Lower lobe of right lung (tissue), 2 donors: Measurements from ENCODE around the gene CPT1A. TPM values are rescaled to one million over a fixed set of nuclear protein-coding genes. Genes with fewer than 3 reads are reported as not detected.

ENCODE experiments used
- ATAC-seq, 2 donors: fragments of 200-7000 bp; cut with Tn5 transposase; one replicate each; pipeline ENCODE4 v1.9.1; 2020 to 2022; ENCODE audit warnings: mild to moderate bottlenecking in 2 of 2, moderate library complexity in 2 of 2
- DNase-seq: peaks from one replicate; pipeline ENCODE4 v3.0.0-alpha.2; 2020
- H3K27ac ChIP-seq: fragments of 200-600 bp; one replicate; pipeline ENCODE4 v1.8.0; 2022
- H3K27me3 ChIP-seq: fragments of 200-600 bp; one replicate; pipeline ENCODE4 v1.8.0; 2022; ENCODE audit warnings: low read depth
- H3K36me3 ChIP-seq: fragments of 200-600 bp; one replicate; pipeline ENCODE4 v1.8.0; 2022; ENCODE audit warnings: mild to moderate bottlenecking
- H3K4me1 ChIP-seq: fragments of 200-600 bp; one replicate; pipeline ENCODE4 v1.8.0; 2022
- H3K4me3 ChIP-seq: fragments of 200-600 bp; one replicate; pipeline ENCODE4 v1.8.0; 2022; ENCODE audit warnings: mild to moderate bottlenecking
- H3K9me3 ChIP-seq: fragments of 200-600 bp; one replicate; pipeline ENCODE4 v1.8.0; 2022
- intact Hi-C: fragments of 100-400 bp; cut with DNase I; formaldehyde crosslinking; loops from one replicate; pipeline ENCODE4 v1.11.0; 2022
- total RNA-seq: library from RNA; stranded (reverse); fragmentation: NEBNext Ultra II Directional; extraction: Animal tissue kit (Norgen Biotek cat#: 25700); gene quantifications from one replicate; pipeline ENCODE4 v1.2.1, GENCODE V29; 2021
- TF ChIP-seq, protein P1 (sequence below): fragments of 200-600 bp; IDR thresholded peaks from one replicate; pipeline ENCODE4 v1.8.0; 2022; ENCODE audit warnings: antibody characterized with exemption, mild to moderate bottlenecking
- donor health status: DM: no; HTN: yes; CAD: no; lungs with severe emphysema.

CPT1A gene
- total RNA-seq, 1 donor from 2014 or later = 88.4 TPM

DNA sequence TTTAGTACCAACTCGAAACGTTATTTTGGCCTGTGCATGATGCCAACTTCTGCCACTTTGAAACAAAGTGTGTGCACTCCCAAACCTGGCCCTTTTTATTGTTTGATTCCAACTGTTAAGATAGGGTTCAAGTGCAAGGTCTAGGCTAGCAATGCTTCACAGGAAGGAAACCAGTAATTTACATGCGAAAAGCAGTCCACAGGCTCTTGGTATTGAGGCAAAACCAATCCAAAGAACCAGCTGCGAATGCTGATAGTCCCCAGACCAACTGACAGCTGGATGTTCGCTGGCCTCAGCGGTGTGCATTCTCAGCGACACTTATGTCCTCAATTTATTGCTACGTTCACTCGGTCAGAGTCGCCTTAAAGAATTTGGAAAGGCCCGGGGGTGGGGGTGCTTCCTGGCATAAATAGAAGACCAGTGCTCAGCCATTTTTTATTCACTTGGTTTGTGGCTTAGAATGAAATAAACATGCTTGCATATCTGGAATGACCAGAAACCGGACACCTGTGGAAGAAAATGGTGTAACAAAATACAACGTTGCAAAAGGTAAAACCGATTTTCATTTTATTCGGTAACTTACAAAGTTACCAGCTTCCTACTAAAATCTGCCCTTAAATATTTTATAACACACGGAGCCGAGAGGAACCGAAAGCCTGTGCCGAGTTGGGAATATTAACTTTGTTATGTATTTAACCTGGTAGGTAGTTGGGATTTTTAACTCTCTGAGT lies 1.6 kb downstream of the CPT1A start:
- peaks cover 3% of the 10 kb centered on the region for H3K36me3 ChIP-seq
- H3K9me3 ChIP-seq = no peaks in the 10 kb centered on the region
- peaks cover 77% of the 10 kb centered on the region for H3K4me1 ChIP-seq
- peak overlapping the region; percentile 97 for H3K4me3 ChIP-seq
- peak overlapping the region; percentile 95 for H3K27ac ChIP-seq
- ATAC-seq = no peak
- DNase-seq = no peak
- intact Hi-C loops = no loop called here
- TF ChIP-seq, protein P1, sequence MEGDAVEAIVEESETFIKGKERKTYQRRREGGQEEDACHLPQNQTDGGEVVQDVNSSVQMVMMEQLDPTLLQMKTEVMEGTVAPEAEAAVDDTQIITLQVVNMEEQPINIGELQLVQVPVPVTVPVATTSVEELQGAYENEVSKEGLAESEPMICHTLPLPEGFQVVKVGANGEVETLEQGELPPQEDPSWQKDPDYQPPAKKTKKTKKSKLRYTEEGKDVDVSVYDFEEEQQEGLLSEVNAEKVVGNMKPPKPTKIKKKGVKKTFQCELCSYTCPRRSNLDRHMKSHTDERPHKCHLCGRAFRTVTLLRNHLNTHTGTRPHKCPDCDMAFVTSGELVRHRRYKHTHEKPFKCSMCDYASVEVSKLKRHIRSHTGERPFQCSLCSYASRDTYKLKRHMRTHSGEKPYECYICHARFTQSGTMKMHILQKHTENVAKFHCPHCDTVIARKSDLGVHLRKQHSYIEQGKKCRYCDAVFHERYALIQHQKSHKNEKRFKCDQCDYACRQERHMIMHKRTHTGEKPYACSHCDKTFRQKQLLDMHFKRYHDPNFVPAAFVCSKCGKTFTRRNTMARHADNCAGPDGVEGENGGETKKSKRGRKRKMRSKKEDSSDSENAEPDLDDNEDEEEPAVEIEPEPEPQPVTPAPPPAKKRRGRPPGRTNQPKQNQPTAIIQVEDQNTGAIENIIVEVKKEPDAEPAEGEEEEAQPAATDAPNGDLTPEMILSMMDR = no peak
- no peaks in the 10 kb centered on the region for H3K27me3 ChIP-seq

GRCh38 chr11:68839054-68839865 lies 2.5 kb downstream of the CPT1A start:
- Histone ChIP-seq H3K27ac (peak overlapping the region; percentile 95), H3K4me3 (peak overlapping the region; percentile 97), H3K27me3 (no peaks in the 10 kb centered on the region), H3K4me1 (peaks cover 83% of the 10 kb centered on the region), H3K9me3 (no peaks in the 10 kb centered on the region), H3K36me3 (peaks cover 3% of the 10 kb centered on the region)
- intact Hi-C loops = no loop called here
- peak; percentile 85 to 92 for ATAC-seq
- TF ChIP-seq, protein P1 = no peak
- peak; percentile 97 for DNase-seq

GRCh38 chr11:68838572-68838964 lies 3.1 kb downstream of the CPT1A start:
- no peaks in the 10 kb centered on the region for H3K9me3 ChIP-seq
- no peak for DNase-seq
- peak overlapping the region; percentile 95 for H3K27ac ChIP-seq
- H3K4me1 ChIP-seq = peaks cover 77% of the 10 kb centered on the region
- peak overlapping the region; percentile 97 for H3K4me3 ChIP-seq
- H3K27me3 ChIP-seq = no peaks in the 10 kb centered on the region
- peaks cover 6% of the 10 kb centered on the region for H3K36me3 ChIP-seq
- TF ChIP-seq, protein P1 = no peak
- intact Hi-C loops = no loop called here
- ATAC-seq = peak in 1 of 2 donors; percentile 0

GRCh38 chr11:68837583-68838571 lies 3.8 kb downstream of the CPT1A start:
- H3K27ac ChIP-seq = peak overlapping the region; percentile 95
- no peaks in the 10 kb centered on the region for H3K27me3 ChIP-seq
- intact Hi-C loops = no loop called here
- DNase-seq (no peak), ATAC-seq (no peak)
- H3K4me1 ChIP-seq = peaks cover 78% of the 10 kb centered on the region
- peaks cover 13% of the 10 kb centered on the region for H3K36me3 ChIP-seq
- no peaks in the 10 kb centered on the region for H3K9me3 ChIP-seq
- H3K4me3 ChIP-seq = peak overlapping the region; percentile 97
- TF ChIP-seq, protein P1 = no peak

DNA sequence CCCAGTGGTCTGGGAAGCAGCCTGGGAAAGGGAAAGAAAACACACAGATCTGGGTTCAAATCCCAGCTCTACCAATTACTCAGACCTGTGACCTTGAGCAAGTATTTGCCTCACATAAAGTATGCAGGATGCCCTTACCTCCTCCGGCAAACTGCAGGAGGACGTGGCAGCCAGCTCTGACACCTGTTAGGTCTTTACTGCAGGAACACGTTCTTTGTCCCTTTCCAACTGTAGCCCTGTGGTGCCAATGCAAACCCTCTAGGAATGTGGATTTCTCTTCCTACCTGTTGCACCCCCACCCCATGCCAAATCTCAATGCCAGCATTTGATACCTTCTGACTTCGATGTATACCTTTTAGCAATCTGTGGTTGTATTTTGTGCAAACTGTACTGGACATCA lies 6.0 kb downstream of the CPT1A start:
- Histone ChIP-seq H3K27me3 (no peaks in the 10 kb centered on the region), H3K4me1 (peaks cover 91% of the 10 kb centered on the region), H3K27ac (no peak overlapping the region), H3K9me3 (no peaks in the 10 kb centered on the region), H3K36me3 (peaks cover 16% of the 10 kb centered on the region), H3K4me3 (no peak overlapping the region)
- ATAC-seq (no peak), DNase-seq (no peak)
- TF ChIP-seq, protein P1 = no peak
- intact Hi-C loops = no loop called here
